HG03342 (cell line): ENCODE results near the gene ZNF362.
"Not testable (repeated sequence)": the region's sequence is repeated elsewhere in the genome, so short reads cannot be mapped to it uniquely, and the experiment has no call there.

ENCODE experiments used
- ATAC-seq: cut with Tn5 transposase; IDR thresholded peaks from one replicate; pipeline ENCODE4 v1.9.1; 2021; ENCODE audit warnings: mild to moderate bottlenecking, moderate library complexity; ENCODE audit not compliant: unreplicated experiment

The ZNF362 gene, protein sequence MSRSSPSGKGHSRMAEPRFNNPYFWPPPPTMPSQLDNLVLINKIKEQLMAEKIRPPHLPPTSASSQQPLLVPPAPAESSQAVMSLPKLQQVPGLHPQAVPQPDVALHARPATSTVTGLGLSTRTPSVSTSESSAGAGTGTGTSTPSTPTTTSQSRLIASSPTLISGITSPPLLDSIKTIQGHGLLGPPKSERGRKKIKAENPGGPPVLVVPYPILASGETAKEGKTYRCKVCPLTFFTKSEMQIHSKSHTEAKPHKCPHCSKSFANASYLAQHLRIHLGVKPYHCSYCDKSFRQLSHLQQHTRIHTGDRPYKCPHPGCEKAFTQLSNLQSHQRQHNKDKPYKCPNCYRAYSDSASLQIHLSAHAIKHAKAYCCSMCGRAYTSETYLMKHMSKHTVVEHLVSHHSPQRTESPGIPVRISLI

DNA sequence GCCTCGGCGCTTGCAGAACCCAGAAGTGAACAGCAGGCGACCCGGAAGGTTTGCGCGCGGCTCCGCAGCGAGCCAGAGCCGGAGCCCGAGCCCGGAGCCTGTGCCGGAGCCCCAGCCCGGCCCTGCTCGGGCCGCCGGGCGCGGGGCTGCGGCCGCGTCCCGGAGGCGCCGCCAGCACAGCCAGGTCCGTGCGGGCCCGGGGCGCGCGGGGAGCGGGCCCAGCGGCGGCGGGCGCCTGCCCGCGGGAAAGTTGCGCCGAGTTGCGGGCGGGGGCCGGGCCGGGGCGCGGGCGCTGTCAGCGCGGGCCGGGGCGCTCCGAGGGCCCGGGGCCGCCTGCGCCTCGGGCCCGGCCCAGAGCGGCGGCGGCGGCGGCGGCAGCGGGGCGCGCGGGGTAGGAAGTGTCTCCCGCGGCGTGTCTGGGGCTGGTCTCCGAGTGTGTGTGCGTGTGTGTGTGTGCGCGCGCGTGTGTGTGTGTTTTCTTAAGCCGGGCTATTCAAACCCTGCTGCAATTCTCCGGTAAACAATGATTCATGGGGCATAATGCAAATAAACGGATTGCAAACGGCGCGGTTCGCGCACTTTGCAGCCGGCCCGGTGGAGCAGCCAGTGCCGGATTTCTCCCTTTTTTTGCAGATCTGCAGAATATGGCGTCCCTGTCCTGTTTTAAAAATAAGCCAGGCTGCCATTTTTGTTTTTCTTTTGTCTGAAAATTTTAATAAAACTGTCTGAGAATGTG lies at the start of gene ZNF362:
Gene ZNF362 (plus strand): TSS at position 22 of the 736 bp plus-strand sequence. CDS start 14,083 bp downstream, outside the sequence.
- ATAC-seq: no peak

DNA sequence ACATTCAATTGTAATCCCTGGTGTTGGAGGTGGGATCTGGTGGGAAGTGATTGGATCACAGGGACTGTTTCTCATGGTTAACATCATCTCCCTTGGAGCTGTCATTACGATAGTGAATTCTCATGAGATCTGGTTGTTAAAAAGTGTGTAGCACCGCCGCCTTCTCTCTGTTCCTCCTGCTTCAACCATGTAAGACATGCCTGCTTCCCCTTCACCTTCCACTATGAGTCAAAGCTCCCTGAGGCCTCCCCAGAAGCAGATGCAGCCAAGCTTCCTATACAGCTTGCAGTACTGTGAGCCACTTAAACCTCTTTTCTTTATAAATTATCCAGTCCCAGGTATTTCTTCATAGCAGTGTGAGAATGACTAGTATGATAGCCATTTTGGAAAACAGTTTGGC lies 44.3 kb upstream of the ZNF362 start:
- no peak for ATAC-seq

DNA sequence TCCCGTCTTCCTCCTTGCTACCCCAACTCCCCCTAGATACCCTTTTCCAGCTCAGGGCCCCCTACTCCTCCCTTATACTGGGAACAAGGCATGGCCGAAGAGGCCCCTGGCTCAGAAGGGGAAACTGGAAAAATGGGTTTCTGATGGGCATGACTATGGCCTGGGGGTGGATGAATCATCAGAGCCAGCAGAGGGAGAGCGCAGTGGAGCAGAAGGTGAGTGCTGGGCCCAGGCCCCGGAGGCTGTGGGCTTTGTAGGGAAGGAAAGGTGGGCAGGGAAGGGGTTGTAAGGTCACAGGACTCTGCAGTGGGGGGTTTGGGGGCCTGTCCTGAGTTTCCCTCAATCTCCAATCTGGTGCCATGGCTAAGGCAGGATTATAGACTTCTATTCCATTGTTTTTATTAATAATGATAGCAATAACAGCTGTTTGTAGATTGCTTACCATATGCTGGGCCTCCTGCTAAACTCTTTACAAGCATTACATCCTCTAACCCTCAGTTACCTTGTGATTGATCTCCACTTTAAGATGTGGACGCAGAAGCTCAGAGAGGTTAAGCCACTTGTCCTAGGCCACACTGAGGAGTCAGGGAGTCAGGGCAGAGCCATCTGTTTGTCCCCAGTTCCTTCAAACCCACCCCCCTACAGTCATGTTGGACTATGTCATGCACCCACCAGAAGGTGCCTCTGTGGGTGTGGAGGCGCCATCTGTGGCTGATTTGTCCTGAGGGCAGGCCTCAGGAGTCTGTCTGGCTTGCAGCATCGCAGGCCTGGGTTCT lies 36.2 kb upstream of the ZNF362 start:
- ATAC-seq: no peak

DNA sequence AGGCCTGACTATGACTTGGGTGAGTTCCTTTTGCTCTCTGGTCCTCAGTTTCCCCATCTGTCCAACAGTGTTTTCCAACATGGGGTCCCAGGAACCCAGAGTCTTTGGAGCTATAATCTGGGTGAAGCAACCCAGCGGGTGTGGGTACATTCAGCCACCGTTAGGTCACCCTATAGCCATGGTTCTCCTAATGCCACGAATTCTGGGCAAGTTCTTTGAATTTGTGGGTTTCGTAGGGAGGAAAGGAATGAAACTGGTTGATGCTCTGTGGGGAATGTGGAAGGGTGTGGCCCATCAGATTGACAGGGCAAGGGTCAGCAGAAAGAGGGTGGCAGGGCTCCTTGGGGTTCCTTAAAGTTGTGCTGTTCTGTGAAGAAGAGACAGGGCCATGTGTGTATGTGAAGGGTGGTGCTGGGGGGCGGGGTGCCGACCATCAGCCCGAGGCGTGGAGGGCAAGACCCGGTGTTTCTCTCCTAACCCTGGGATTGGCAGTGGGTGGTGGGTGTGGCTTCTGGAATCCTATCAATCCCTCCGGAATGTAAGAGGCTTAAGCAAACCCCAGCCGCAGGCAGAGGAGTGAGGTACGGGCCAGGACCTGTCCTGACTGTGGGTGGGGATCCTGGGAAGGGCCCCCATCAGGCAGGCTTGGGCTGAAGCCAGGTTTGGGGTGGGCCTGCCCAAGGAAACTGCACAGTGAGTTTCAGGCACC lies 35.5 kb upstream of the ZNF362 start:
- no peak for ATAC-seq

DNA sequence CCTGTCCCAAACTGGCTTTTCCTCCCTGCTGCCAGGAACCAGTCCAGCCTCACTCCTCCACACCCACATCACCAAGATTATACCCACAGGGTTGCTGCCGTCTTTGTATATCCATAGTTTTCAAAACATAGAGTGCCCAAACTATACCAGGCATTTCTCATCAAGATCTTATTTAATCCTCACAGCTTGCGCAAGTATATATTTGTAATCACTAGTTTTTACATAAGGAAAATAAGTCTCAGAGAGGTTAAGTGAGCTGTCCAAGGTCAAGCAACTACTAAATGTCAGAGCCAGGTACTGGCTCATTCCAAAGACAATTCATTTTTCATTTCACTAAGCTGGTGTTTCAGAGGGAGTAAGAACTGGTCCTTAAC lies 34.9 kb upstream of the ZNF362 start:
- no peak for ATAC-seq

DNA sequence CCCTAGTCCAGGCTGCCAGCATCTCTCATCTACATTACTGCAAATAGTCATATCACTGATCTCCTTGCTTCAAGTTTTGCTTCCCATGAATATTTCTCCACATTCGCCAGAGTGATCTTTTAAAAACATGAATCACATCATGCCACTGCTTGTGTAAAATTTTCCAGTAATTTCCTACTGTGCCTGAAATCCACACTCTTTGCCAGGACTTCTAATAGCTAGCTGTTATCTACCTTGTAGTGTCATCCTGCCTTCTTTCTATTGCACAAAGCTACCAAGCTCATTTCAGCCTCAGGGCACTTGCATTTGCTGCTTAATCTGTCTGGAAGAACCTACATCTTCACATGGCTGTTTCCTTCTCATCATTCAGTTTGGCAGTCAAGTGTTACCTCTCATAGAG lies 33.9 kb upstream of the ZNF362 start:
- ATAC-seq: no peak

DNA sequence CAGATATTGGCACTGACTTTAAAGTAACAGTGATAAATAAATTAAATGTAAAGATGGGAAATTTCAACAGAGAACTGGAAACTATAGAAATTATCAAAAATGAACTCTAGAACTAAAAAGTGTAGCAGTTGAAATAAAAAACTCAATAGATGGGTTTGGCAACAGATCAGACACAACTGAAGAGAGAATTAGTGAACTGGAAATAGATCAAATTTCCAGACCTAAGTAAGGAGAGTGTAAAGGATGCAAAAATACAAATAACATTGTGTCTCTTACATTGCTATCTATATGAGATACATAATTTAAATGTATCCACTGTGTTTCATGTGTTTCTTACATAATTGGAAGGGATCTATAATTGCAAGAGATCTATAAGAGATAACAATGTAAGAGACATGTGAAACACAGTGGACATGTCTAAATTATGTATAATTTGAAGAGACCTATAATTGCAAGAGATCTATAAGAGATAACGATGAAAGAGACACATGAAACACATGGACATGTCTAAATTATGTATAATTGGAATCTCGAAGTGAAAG lies 32.1 kb upstream of the ZNF362 start:
- ATAC-seq: no peak

DNA sequence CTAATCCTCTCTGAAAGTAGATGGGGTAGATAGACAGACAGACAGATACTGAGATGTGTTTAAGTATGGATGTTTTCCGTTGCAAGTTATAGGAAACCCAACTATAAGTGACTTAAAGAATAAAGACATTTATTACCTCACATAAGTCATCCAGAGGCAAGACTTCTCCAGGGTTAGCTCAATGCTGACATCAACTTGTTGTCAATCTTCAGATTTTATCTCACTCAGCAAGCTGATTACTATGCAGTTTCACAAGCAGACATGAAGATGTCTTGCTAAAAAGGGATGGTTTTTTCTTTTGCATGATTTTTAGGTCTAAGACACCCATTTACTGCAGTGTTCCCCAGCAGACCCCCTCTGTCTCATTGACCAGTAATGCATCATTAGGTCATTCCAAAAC lies 30.7 kb upstream of the ZNF362 start:
- no peak for ATAC-seq

DNA sequence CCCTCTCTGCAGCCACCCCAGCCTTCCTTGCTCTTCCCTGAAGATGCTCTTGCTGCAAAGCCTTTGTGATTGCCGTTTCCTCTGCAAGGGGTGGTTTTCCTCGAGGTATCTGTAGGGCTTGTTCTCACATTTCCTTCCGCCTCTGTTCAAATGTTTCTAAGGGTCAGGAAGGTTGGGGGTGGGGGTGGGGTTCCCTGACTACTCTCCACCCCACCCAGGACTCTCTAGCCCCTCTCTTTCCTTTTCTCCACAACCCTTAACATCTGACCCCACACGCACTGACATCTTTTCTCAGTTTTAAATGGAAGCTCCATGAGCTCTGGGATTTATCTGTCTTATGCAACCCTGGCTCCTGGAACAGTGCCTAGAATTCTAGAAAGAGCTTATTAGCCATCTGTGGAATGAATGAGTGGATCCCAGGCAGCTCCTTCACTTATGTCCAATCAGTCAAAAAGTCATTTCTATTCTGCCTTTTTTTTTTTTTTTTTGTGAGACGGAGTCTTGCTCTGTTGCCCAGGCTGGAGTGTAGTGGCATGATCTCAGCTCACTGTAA lies 27.3 kb upstream of the ZNF362 start:
- ATAC-seq: no peak

DNA sequence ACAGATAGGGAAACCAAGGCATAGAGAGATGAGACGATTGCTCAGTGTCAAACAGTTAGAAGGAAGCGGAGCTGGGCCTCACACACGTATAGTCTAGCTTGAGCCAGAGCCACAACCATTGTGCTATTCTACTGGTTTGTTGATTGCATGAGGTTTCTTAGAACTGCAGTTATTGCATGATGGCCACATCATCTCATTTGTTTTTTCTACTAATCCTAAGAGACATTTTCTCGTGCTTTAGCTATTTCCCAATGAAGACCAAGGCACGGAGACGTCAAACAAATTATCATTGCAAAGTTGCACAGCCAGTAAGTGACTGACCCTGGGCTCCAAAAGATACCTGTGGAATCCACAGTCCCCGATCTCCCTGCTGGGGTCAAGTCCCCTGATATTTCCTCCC lies 25.1 kb upstream of the ZNF362 start:
- ATAC-seq: no peak

DNA sequence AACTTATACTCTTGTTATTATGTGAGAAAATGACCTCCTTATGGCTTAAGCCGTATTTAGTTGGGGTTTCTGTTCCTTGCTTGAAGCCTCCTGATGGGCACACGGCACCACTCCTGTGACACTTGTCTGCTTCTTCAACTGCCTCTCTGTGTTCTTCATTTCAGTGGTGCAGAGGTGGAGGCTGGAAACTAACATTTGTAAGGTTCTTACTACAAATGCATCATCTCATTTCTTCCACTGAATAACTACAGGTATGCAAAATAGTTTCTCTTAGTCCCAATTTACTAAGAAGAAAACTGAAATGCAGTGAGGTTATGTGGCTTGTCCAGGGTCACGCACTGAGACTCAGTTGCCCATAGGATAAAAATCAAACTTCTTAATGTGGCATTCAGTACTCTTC lies 23.6 kb upstream of the ZNF362 start:
- no peak for ATAC-seq

DNA sequence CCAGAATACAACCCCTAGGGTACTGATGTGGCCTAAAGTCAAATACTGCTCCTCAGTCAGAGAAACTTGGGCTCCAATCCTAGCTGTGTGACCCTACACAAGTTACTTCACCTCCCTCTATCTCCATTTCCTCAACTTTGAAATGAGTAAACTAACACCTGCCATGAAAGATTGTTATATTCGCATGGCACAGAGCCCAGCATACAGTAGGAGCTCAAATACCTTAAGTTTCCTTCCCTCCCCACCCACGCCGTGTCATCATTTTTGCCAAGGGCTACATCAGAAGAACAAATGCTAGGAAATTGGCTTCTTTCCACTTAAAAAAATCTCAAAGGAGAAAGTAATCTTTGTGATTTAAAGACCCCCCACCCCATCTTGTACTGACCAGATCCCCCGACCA lies 22.2 kb upstream of the ZNF362 start:
- ATAC-seq: no peak

DNA sequence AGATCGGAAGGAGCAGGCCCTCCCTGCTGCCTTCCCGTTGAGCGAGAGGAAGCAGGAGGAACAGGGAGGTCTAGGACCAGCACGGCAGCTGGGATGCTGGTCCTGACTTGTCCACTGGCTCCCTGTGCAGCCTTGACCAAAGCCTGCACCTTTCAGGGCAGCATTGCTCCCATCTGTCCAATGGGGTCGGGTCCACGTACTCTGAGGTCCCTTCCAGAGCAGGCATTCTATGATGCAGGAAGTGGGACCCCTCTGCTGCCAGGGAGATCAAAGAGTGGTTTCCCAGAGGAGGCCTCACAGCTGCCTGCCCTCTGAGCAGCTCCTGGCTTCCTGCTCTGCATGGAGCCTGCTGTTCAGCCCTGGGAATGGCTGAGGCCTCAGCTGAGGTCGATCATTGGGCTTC lies 21.7 kb upstream of the ZNF362 start:
- no peak for ATAC-seq

DNA sequence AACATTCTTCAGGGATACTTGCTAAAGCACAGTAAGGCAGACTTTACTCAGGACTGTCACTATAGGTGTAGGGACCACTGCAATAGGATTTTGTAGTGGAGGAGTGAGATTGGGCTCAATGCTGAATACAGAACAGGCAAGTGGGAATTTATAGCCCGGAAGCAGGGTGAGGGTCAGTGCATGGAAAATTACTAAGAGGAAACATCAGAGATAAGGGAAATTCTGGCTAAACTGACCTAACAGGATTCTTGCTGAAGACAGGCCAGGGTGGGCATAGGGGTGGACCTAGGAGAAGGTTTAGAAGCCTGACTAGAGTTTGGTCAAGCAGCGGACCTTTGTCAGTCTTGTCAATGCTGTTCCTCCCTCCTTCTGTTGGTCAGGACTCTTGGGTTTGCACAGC lies 20.8 kb upstream of the ZNF362 start:
- ATAC-seq: no peak

DNA sequence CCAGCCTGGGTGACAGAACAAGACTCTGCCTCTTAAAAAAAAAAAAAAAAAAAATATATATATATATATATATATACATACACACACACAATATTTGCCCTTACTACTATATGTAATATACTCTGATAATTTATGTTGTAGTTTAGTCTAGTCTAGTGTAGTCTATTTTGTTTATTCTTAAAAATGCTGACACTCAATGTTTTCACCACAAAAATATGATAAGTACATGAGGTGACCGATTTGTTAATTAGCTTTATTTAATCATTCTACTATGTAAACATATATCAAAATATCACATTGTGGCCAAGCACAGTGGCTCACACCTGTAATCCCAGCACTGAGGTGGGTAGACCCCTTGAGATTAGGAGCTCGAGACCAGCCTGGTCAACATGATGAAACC lies 19.8 kb upstream of the ZNF362 start:
- ATAC-seq: no peak

DNA sequence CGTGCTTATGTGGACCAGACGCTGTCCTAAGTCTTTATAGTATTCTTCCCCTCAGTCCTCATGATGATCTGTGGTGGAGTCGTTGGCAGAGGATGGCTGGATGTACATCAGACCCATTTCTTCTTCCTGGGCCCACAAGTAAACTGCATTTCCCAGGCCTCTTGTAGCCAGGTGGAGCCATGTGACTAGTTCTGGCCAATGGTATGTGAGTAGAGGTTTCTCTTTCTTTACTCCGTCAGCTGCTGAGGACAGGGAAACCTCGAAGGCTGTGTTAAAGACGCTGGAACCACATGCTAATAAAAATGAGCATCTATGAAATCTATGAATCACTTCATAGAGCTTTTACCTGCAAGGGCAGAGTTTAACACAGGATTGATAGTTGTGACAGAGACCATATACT lies 18.7 kb upstream of the ZNF362 start:
- no peak for ATAC-seq

DNA sequence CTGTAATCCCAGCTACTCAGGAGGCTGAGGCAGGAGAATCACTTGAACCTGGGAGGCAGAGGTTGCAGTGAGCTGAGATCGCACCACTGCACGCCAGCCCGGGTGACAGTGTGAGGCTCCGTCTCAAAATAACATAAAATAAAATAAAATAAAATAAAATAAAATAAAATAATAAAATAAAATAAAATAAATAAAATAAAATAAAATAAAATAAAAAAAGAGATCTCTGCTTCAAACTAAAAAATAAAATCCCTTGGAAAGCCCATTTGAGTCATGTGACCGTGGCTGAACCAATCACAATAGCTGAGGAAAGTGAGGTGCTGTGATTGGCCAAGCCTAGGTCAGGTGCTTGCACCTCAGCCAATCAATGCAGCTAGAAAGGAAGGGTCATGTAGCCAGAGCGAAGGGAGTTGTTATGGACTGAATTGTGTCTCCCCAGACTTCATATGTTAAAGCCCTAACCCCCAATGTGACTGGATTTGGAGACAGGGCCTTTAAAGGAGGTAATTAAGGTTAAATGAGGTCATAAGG lies 18.0 kb upstream of the ZNF362 start:
- ATAC-seq: not testable (repeated sequence)

DNA sequence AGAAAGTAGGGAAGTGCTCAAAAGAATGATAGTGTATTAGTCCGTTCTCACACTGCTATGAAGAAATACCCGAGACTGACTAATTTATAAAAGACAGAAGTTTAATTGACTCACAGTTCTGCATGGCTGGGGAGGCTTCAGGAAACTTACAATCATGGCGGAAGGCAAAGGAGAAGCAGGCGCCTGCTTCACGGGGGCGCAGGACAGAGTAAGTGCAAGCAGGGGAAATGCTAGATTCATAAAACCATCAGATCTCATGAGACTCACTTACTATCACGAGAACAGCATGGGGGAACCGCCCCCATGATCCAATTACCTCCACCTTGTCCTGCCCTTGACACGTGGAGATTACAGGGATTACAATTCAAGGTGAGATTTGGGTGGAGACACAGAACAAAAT lies 16.9 kb upstream of the ZNF362 start:
- not testable (repeated sequence) for ATAC-seq

DNA sequence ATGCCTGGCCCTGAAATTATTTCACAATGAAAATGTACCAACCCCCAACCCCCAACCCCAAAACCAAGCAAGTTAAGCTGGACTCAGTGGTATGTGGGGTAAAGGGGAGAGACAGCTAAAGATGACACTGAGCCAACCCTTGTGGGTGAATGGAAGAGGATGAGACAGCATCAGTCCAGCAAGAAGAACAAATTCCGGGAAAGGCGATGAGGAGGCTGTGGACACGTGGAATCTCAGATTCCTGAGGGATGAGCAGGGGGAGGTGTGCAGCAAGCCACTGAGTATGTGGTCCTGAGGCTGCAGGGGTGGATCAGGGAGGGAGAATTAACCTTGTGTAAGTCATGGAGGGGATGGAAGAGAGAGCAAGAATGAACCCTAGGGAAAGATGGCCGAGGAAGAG lies 14.4 kb upstream of the ZNF362 start:
- no peak for ATAC-seq

DNA sequence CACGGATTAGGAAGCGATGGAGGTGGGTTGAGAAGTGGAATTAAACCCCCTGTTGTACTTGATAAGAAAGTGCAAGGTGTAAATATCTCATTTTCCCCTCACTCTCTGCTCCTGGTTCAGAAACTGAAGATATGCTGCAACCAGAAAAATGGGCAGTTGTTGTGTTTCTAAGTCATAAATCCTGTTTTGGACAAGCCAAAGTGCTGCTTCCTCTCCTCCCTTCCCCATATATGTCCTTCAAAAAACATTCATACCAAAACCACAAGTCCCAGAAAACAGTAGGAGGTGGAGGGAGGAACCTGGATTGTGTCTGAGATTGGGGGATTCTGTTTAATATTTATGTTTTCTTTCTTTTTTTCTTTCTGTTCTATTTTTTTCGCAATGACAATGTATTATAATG lies 13.6 kb upstream of the ZNF362 start:
- ATAC-seq: no peak
